Ishikawa (cell line): Measurements from ENCODE around the gene GMEB2.

ENCODE experiments used
- CEBPB ChIP-seq: IDR thresholded peaks from 2 replicates; pipeline ENCODE4 v1.6.1; 2012
- CREB1 ChIP-seq: IDR thresholded peaks from 2 replicates; pipeline ENCODE4 v1.6.1; 2012; ENCODE audit warnings: low read depth
- EGR1 ChIP-seq: IDR thresholded peaks from 2 replicates; pipeline ENCODE4 v1.6.1; 2012
- EP300 ChIP-seq: IDR thresholded peaks from 2 replicates; pipeline ENCODE4 v1.6.1; 2012; ENCODE audit warnings: borderline replicate concordance
- FOXM1 ChIP-seq: IDR thresholded peaks from 2 replicates; pipeline ENCODE4 v1.6.1; 2012; ENCODE audit warnings: low read depth, borderline replicate concordance
- NFIC ChIP-seq: IDR thresholded peaks from 2 replicates; pipeline ENCODE4 v1.6.1; 2012
- RAD21 ChIP-seq: IDR thresholded peaks from 2 replicates; pipeline ENCODE4 v1.6.1; 2012; ENCODE audit warnings: low read depth
- REST ChIP-seq: IDR thresholded peaks from 2 replicates; pipeline ENCODE4 v1.6.1; 2012; ENCODE audit warnings: low read depth, mild to moderate bottlenecking
- TAF1 ChIP-seq: IDR thresholded peaks from 2 replicates; pipeline ENCODE4 v1.6.1; 2012; ENCODE audit warnings: low read depth, mild to moderate bottlenecking
- TCF12 ChIP-seq: IDR thresholded peaks from 2 replicates; pipeline ENCODE4 v1.6.1; 2012; ENCODE audit warnings: low read depth
- TEAD4 ChIP-seq: IDR thresholded peaks from 2 replicates; pipeline ENCODE4 v1.6.1; 2012
- USF1 ChIP-seq: IDR thresholded peaks from 2 replicates; pipeline ENCODE4 v1.6.1; 2012
- YY1 ChIP-seq: IDR thresholded peaks from 2 replicates; pipeline ENCODE4 v1.6.1; 2012; ENCODE audit warnings: low read depth
- ZBTB7A ChIP-seq: IDR thresholded peaks from 2 replicates; pipeline ENCODE4 v1.6.1; 2012; ENCODE audit warnings: low read depth
- TF ChIP-seq, protein P1 (sequence below): IDR thresholded peaks from 2 replicates; pipeline ENCODE4 v1.6.1; 2012

Gene GMEB2

DNA sequence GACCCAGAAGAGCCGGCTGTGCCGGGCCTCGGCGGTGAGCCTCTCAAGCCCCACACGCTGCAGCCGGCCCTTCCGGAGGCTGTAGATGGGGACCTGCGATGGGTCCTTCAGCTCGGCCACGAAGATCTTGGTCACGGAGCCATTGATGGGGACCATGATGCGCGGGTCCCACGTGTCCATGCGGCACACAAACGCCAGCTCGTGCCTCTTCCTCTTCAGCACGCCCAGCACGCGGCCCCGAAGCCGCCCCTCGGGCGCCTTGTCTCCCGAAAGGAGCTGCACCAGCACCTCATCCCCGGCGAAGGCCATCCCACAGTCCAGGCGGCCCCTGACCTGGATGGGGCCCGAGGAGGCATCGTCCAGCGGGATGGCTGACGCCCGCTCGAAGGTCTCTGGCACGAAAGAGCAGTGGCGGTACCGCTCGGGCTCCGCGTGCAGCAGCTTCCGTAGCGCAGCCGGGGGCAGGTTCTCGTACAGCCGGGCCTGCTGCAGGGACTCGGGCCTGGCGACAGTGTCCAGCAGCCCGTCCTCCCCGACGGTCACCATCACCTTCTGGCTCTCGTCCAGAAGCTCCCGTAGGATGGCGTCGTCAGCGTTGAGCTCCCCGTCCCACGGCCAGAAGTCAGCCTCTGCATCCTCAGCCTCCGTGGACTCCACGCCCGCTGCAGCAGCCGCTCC is 61.7 kb downstream of the GMEB2 start:
- TF ChIP-seq ZBTB7A (no peak), NFIC (no peak)

GRCh38 chr20:63564036-63564810 is 62.7 kb downstream of the GMEB2 start:
- TF ChIP-seq TCF12 = no peak
- no peak for TF ChIP-seq NFIC

- no peak for TF ChIP-seq USF1
Observed at GRCh38 chr20:63563225-63563935, 63.5 kb downstream of the GMEB2 start.

DNA sequence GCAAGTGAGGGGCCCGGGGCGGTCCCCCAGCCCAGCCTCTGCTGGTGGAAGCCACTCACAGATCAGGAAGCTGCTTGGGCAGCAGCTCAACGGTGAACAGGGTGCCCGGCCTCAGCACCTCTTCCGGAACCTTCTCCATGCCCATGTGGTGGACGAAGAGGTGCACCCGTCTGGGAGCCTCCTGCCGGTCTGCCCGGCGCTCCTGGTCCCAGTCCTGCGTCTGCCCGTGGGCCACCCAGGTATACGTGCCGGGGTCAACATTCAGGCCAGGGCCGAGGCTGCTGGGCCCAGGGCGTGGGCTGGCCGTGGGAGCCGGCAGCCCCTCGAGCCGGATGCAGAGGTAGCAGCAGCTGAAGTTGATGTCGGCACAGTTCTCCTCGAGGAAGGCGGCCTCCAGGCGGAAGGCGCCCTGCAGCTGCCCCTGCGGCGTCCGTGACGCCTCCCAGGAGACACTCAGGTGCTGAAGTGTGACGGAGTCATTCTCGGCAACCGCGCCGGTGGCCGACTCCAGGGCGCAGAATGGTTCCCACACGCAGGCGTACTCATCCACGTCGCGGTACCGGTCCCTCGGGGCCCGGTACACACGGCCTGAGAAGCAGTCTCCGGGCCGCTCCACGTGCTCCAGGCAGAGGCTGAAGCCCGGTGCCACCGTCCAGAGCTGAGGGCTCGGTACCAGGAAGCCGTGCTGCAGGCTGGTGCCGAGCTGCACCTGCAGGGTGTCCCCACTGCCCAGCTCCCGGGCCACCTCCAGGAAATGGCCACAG is 64.3 kb downstream of the GMEB2 start:
- TF ChIP-seq NFIC (no peak), CREB1 (no peak), USF1 (no peak), FOXM1 (no peak), ZBTB7A (no peak), TEAD4 (no peak), RAD21 (no peak), REST (no peak), CEBPB (no peak), EGR1 (no peak), TCF12 (no peak), TAF1 (no peak), EP300 (no peak), YY1 (no peak)
- TF ChIP-seq, protein P1, sequence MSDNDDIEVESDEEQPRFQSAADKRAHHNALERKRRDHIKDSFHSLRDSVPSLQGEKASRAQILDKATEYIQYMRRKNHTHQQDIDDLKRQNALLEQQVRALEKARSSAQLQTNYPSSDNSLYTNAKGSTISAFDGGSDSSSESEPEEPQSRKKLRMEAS = no peak

DNA sequence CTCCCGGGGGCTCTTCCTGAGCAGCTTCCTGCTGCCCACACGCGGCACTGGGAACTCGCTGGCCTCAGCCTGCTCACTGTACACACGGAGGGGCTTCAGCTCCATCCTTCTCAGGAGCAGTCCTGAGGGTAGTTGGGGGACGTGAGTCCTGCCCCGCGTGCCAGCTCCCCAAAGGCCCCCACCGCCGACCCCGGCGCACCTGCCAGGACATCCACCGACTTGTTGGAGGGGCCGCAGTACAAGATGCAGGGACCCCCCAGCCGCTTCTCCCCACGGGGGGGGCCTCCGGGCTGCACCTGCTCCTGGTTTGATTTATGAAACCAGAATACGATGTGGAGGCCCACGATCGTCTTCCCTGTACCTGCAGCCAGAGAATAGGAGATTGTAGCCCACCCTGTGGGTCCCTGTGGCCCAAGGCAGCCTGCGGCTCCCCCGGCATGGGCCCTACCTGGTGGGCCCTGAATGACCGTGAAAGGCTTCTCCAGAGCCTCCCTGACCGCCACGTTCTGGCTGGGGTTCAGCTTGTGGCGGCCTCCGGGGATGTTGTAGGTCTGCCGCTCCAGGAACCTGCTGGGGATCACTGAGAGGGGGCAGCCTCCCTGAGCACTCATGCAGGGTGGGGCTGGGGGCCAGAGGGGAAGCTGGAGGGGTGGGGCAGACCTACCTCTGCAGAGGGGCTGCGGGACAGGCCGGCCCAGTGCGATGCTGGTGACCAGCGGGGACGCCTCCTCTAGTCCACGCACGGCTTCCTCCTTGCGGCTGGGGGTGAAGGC is 65.1 kb downstream of the GMEB2 start:
- TF ChIP-seq TCF12 (no peak), EGR1 (no peak), EP300 (no peak), REST (no peak), TAF1 (no peak)
